Measurements from ENCODE around the gene PDZD8. TPM values are rescaled to one million over a fixed set of nuclear protein-coding genes. Genes with fewer than 3 reads are reported as not detected.

The PDZD8 gene
- total RNA-seq, 2 donors from 2014 or later = 23.0 to 32.9 TPM

DNA sequence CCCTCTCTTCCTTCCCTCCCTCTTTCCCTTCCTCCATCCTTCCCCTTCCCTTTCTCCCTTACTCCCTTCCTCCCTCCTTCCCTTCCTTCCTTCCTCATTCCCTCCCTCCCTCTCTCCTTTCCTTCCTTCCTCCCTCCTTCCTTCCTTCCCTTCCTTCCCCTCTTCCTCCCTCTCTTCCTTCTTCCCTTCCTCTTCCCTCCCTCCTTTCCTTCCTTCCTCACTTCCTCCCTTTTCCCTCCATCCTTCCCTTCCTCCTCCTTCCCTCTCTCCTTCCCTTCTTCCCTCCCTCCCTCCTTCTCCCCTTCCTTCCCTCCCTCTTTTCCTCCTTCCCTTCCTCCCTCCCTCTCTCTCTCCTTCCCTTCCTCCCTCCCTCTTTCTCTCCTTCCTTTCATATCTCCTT, 147.0 kb downstream of the PDZD8 start:
- H3K4me1 ChIP-seq (ENCODE audit: control insufficient read depth in 1 of 2, low read depth in 2 of 2) = no peaks in the 10 kb centered on the region
- DNase-seq (ENCODE audit: low spot score) (no peak), ATAC-seq (ENCODE audit: insufficient number of reproducible peaks, low FRiP score, low read depth) (no peak)
- H3K9me3 ChIP-seq = no peaks in the 10 kb centered on the region
- no peak overlapping the region for H3K27ac ChIP-seq
- H3K36me3 ChIP-seq = no peaks in the 10 kb centered on the region
- no peak overlapping the region for H3K4me3 ChIP-seq
- no peaks in the 10 kb centered on the region for H3K27me3 ChIP-seq (replicated peaks; ENCODE audit: insufficient read depth)
- TF ChIP-seq, protein P1, sequence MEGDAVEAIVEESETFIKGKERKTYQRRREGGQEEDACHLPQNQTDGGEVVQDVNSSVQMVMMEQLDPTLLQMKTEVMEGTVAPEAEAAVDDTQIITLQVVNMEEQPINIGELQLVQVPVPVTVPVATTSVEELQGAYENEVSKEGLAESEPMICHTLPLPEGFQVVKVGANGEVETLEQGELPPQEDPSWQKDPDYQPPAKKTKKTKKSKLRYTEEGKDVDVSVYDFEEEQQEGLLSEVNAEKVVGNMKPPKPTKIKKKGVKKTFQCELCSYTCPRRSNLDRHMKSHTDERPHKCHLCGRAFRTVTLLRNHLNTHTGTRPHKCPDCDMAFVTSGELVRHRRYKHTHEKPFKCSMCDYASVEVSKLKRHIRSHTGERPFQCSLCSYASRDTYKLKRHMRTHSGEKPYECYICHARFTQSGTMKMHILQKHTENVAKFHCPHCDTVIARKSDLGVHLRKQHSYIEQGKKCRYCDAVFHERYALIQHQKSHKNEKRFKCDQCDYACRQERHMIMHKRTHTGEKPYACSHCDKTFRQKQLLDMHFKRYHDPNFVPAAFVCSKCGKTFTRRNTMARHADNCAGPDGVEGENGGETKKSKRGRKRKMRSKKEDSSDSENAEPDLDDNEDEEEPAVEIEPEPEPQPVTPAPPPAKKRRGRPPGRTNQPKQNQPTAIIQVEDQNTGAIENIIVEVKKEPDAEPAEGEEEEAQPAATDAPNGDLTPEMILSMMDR (IDR thresholded peaks at IDR 0.05) = no peak

Other genes starting within 250 kb of the PDZD8 start
- gene VAX1, start 237.2 kb downstream of the PDZD8 start, total RNA-seq = not detected
- gene KCNK18, start 178.0 kb downstream of the PDZD8 start, total RNA-seq = not detected
- 1 to 10 TPM in 1 of 2 donors, under 1 TPM in 1; 0.35 to 1.8 TPM for gene SLC18A2, start 134.3 kb downstream of the PDZD8 start, total RNA-seq
- gene EMX2, start 167.3 kb upstream of the PDZD8 start, total RNA-seq = not detected